ENCODE measurements around the gene SYNPO2L.
"Not testable (repeated sequence)": the region's sequence is repeated elsewhere in the genome, so short reads cannot be mapped to it uniquely, and the experiment has no call there.

The SYNPO2L gene

DNA sequence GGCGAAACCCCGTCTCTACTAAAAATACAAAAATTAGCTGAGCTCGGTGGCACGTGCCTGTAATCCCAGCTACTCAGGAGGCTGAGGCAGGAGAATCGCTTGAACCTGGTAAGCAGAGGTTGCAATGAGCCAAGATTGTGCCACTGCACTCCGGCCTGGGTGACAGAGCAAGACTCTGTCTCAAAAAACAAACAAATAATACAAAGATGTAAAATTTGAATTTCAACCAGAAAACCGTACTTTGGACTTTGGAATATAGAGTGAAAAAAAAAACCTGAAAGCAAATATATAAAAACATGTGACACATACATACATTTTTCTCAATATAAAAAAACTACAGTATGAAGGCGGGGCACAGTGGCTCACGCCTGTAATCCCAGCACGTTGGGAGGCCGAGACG lies 34.9 kb downstream of the SYNPO2L start:
- DNase-seq (ENCODE audit: low spot score) = not testable (repeated sequence)

DNA sequence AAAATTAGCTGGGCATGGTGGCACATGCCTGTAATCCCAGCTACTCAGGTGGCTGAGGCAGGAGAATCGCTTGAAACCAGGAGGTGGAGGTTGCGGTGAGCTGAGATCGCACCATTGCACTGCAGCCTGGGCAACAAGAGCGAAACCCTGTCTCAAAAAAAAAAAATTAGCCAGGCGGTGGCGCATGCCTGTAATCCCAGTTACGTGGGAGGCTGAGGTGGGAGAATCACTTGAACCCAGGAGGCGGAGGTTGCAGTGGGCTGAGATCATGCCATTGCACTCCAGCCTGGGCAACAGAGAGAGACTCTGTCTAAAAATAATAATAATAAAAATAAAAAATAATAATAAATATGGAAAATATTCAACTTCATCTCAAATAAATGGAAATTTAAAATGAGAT lies 38.7 kb downstream of the SYNPO2L start:
- DNase-seq (ENCODE audit: low spot score) = not testable (repeated sequence)

DNA sequence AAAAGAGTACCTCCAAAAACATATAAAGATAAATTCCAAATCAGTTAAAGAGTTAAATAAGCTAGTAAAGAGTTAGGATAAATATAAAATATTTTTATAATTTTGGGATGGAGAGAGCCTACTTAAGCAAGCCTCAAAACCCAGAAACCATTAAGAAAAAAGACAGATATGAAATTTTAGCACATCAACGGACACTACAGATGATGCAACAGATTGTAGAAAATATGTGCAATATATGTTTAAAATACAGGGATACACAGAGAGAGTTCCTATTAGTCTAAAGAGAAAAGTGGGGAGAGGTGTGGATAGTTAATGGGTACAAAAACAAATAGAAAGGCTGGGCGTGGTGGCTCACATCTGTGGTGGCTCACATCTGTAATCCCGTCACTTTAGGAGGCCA lies 41.1 kb downstream of the SYNPO2L start:
- DNase-seq (ENCODE audit: low spot score) = no peak

DNA sequence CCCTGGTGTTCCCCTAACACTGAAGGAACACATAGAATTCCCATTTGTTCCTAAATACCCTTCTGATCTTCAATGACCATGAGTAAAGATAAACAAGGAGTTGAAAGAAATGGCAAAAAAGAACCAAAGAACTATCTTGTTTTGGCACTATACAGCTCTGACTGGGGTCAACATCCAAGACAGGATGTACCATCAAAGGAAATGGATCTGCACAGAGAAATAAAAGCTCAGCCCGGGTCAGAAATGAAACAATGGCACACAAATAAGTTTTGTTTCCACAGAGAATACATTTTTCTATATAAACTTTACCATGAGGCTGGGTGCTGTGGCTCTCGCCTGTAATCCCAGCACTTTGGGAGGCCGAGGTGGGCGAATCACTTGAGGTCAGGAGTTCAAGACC lies 46.7 kb downstream of the SYNPO2L start:
- DNase-seq (ENCODE audit: low spot score) = no peak

DNA sequence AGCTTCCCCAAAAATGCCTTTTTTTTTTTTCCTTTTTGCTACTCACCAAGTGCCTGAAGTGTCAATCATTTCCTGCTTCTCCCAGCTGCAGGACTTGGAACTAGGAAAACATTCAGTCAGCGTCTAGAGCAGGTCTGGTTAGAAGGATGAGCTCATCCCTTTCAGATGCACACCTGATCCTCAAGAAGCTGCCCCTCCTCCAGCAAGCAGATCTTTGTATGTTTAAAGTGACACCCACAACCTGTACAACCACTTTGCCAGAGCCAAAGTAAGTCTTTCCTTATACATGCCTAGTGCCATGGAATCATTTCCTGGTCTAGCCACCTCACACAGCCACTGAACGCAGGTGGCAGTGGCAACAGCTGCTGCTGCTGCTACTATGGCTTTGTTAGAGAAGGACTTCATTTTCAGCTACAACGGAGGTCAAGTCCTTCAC lies 54.3 kb downstream of the SYNPO2L start:
- no peak for DNase-seq (ENCODE audit: low spot score)

DNA sequence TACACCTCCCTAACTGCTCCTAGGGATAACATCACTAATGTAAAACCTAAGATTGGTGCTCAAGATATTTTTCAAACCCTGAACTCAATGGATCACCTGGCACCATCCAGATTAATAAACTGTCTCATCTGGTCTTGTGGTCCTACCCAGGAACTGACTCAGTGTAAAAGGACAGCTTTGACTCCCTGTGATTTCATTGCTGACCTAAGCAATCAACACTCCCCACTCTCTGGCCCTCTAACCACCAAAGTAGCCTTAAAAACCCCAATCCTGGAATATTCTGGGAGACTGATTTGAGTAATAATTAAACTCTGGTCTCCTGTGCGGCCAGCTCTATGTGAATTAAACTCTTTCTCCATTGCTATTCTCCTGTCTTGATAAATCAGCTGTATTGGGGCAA lies 58.5 kb downstream of the SYNPO2L start:
- DNase-seq (ENCODE audit: low spot score) = no peak
